Panc1 (cell line): ENCODE results near the gene PBX1. TPM values are rescaled to one million over a fixed set of nuclear protein-coding genes. Genes with fewer than 3 reads are reported as not detected.
"Not testable (repeated sequence)": the region's sequence is repeated elsewhere in the genome, so short reads cannot be mapped to it uniquely, and the experiment has no call there.

Experiments
- ATAC-seq: fragments of 200-7000 bp; cut with Tn5 transposase; 2 replicates; pipeline ENCODE4 v1.9.1; 2020; ENCODE audit warnings: mild to moderate bottlenecking, moderate library complexity
- BruUV-seq: library from RNA; stranded (reverse); fragments of 400-500 nt; replicated peaks from 2 replicates; lab custom pipeline; 2021; lab: Mats Ljungman, UMichigan
- CTCF ChIA-PET: fragments of 300-600 bp; sonication (Branson Sonifier 250); formaldehyde crosslinking; loops from one replicate; lab custom pipeline; 2022; ENCODE audit warnings: antibody characterized with exemption; lab: Charles Lee
- POLR2A ChIA-PET: fragments of 300-600 bp; sonication (Branson Sonifier 250); formaldehyde crosslinking; loops from one replicate; lab custom pipeline; 2022; ENCODE audit warnings: antibody characterized with exemption; lab: Charles Lee
- DNase-seq: peaks from one replicate; pipeline ENCODE4 v3.0.0-alpha.2; 2010; ENCODE audit warnings: low read depth, low spot score
- H3K27ac ChIP-seq: 2 replicates; pipeline ENCODE4 v1.5.1; 2011; ENCODE audit warnings: mild to moderate bottlenecking, low read length, inconsistent platforms
- H3K27me3 ChIP-seq: fragments of 200-500 bp; sonication (Bioruptor generic); 2 replicates; pipeline ENCODE4 v1.6.0; 2014; ENCODE audit warnings: low read length, inconsistent platforms; ENCODE audit not compliant: control insufficient read depth, insufficient read depth
- H3K36me3 ChIP-seq: fragments of 200-500 bp; sonication (Bioruptor generic); 2 replicates; pipeline ENCODE4 v1.5.1; 2014; ENCODE audit warnings: inconsistent platforms, mild to moderate bottlenecking, low read length, moderate library complexity; ENCODE audit not compliant: control insufficient read depth, insufficient read depth
- H3K4me1 ChIP-seq: 2 replicates; pipeline ENCODE4 v1.5.1; 2011; ENCODE audit warnings: inconsistent platforms, mild to moderate bottlenecking, low read length, moderate library complexity; ENCODE audit not compliant: control insufficient read depth, insufficient read depth
- H3K4me3 ChIP-seq, 2 experiments: 2 replicates each; pipeline ENCODE4 v1.5.1; 2011 to 2012; ENCODE audit warnings: low read depth in 2 of 2, low read length in 2 of 2, mild to moderate bottlenecking in 2 of 2, inconsistent platforms in 1 of 2, moderate library complexity in 1 of 2
- H3K9me3 ChIP-seq: fragments of 200-500 bp; sonication (Bioruptor generic); 2 replicates; pipeline ENCODE4 v1.5.1; 2014; ENCODE audit warnings: low read depth, mild to moderate bottlenecking, inconsistent platforms, low read length, moderate library complexity; ENCODE audit not compliant: control insufficient read depth, insufficient read depth
- POLR2AphosphoS5 ChIP-seq: IDR thresholded peaks from 2 replicates; pipeline ENCODE4 v1.6.1; 2012; ENCODE audit warnings: mild to moderate bottlenecking, low read depth, low read length, moderate library complexity
- REST ChIP-seq, 2 experiments: IDR thresholded peaks; 2 replicates each; pipeline ENCODE4 v1.6.1; 2011 to 2012; ENCODE audit warnings: low read depth in 2 of 2, control low read depth in 1 of 2, low read length in 1 of 2, mild to moderate bottlenecking in 1 of 2, moderate library complexity in 1 of 2; ENCODE audit not compliant: insufficient read depth in 1 of 2
- TCF7L2 ChIP-seq: IDR thresholded peaks from 2 replicates; pipeline ENCODE4 v1.6.1; 2011; ENCODE audit warnings: mild to moderate bottlenecking, low read depth, low read length, inconsistent platforms
- in situ Hi-C: cut with HindIII; loops from 2 replicates; pipeline ENCODE4 v1.10.0; 2016; ENCODE audit warnings: low sequenced_read_pairs, low pct_unique_long_range_greater_than_20kb
- intact Hi-C: fragments of 100-400 bp; cut with micrococcal nuclease; formaldehyde crosslinking; loops from one replicate; pipeline ENCODE4 v1.10.0; 2022; ENCODE audit not compliant: unreplicated experiment
- total RNA-seq: library from RNA; stranded (reverse); gene quantifications from one replicate; pipeline ENCODE4 v1.2.1, GENCODE V29; 2021; ENCODE audit not compliant: unreplicated experiment

Gene PBX1
- total RNA-seq, 1 experiment from 2014 or later, result 2.0 TPM

GRCh38 chr1:164602480-164603093, 43.6 kb downstream of the PBX1 start:
- Histone ChIP-seq H3K4me3 (no peak overlapping the region), H3K36me3 (no peaks in the 10 kb centered on the region; the same call in 1 of the 2 replicates), H3K27me3 (no peaks in the 10 kb centered on the region), H3K9me3 (no peaks in the 10 kb centered on the region), H3K27ac (no peak overlapping the region), H3K4me1 (peaks cover 3% of the 10 kb centered on the region; the same call in 1 of the 2 replicates)
- in situ Hi-C loops (no loop called here), intact Hi-C loops (no loop called here)
- CTCF ChIA-PET, result no interaction called here
- ATAC-seq (no peak), DNase-seq (no peak)
- POLR2A ChIA-PET, result interaction anchor here (0.6 kb wide), 1 partner anchor 1077 kb away, joined by 3 read pairs; no protein-coding TSS in a partner anchor
- no TSS peak for BruUV-seq
- no peak for TF ChIP-seq REST (IDR thresholded peaks at IDR 0.05; ENCODE audit: insufficient read depth in 1 of 2, low read depth in 2 of 2, low read length in 1 of 2)

- H3K4me1 ChIP-seq, DNase-seq, CTCF ChIA-PET, POLR2A ChIA-PET, H3K27me3 ChIP-seq, H3K4me3 ChIP-seq, ATAC-seq, H3K27ac ChIP-seq, H3K9me3 ChIP-seq, in situ Hi-C loops, BruUV-seq, intact Hi-C loops, H3K36me3 ChIP-seq: not testable (repeated sequence)
Observed at GRCh38 chr1:164603805-164604204, 44.8 kb downstream of the PBX1 start.

- intact Hi-C loops, result no loop called here
- DNase-seq (no peak), ATAC-seq (no peak)
- BruUV-seq, result no TSS peak
- Histone ChIP-seq H3K27me3 (no peaks in the 10 kb centered on the region), H3K4me3 (no peak overlapping the region), H3K36me3 (no peaks in the 10 kb centered on the region; the same call in 1 of the 2 replicates), H3K9me3 (no peaks in the 10 kb centered on the region), H3K27ac (no peak overlapping the region), H3K4me1 (peaks cover 3% of the 10 kb centered on the region; the same call in 1 of the 2 replicates)
- ChIA-PET CTCF (no interaction called here), POLR2A (no interaction called here)
- in situ Hi-C loops, result no loop called here
- TF ChIP-seq POLR2AphosphoS5 (no peak), REST (IDR thresholded peaks at IDR 0.05; ENCODE audit: insufficient read depth in 1 of 2, low read depth in 2 of 2, low read length in 1 of 2) (no peak), TCF7L2 (no peak)
Observed at GRCh38 chr1:164604541-164604940, 45.6 kb downstream of the PBX1 start.
